ENCODE results near the gene ANXA7. TPM values are rescaled to one million over a fixed set of nuclear protein-coding genes. Genes with fewer than 3 reads are reported as not detected.
A peak's percentile ranks its signal among the peaks of the same experiment; 100 is the strongest.

Gene ANXA7
- total RNA-seq, 4 donors from 2014 or later = 73.7 to 104 (median 98.8) TPM

GRCh38 chr10:73357166-73357565 lies 56.7 kb downstream of the ANXA7 start:
- intact Hi-C loops (cut with DNase I; ENCODE audit: low total_unique reads) = no loop called here
- no peak for DNase-seq (ENCODE audit: low spot score in 2 of 2)
- WGBS, 2 donors = 39 to 40% methylated on average over 4 of the region's 4 CpGs
- no peak overlapping the region for H3K4me3 ChIP-seq (ENCODE audit: low read depth, poor library complexity, severe bottlenecking)
- TF ChIP-seq CTCF (IDR thresholded peaks at IDR 0.05) (no peak), POLR2A (IDR thresholded peaks at IDR 0.05) (no peak)

- intact Hi-C loops (cut with DNase I; ENCODE audit: low total_unique reads) = no loop called here
- no peak overlapping the region for H3K4me3 ChIP-seq (ENCODE audit: low read depth, poor library complexity, severe bottlenecking)
- no peak for TF ChIP-seq POLR2A (IDR thresholded peaks at IDR 0.05)
- no peak for TF ChIP-seq CTCF (IDR thresholded peaks at IDR 0.05)
- WGBS, 2 donors = 88 to 96% methylated on average over 1 of the region's 1 CpG
- DNase-seq (ENCODE audit: low spot score in 2 of 2) = peak in 1 of 2 donors; percentile 25
Observed at GRCh38 chr10:73344269-73344668, 69.6 kb downstream of the ANXA7 start.

GRCh38 chr10:73340121-73340520 lies 73.7 kb downstream of the ANXA7 start:
- DNase-seq (ENCODE audit: low spot score in 2 of 2) = no peak
- H3K4me3 ChIP-seq (ENCODE audit: low read depth, poor library complexity, severe bottlenecking) = no peak overlapping the region
- intact Hi-C loops (cut with DNase I; ENCODE audit: low total_unique reads) = no loop called here
- WGBS, 2 donors = 94 to 97% methylated on average over 2 to 3 of the region's 3 CpGs
- TF ChIP-seq CTCF (IDR thresholded peaks at IDR 0.05) (no peak), POLR2A (IDR thresholded peaks at IDR 0.05) (no peak)

GRCh38 chr10:73339436-73339835 lies 74.4 kb downstream of the ANXA7 start:
- 92 to 96% methylated on average over 5 to 7 of the region's 7 CpGs for WGBS, 2 donors
- intact Hi-C loops (cut with DNase I; ENCODE audit: low total_unique reads) = no loop called here
- DNase-seq (ENCODE audit: low spot score in 2 of 2) = no peak
- no peak for TF ChIP-seq CTCF (IDR thresholded peaks at IDR 0.05)
- H3K4me3 ChIP-seq (ENCODE audit: low read depth, poor library complexity, severe bottlenecking) = no peak overlapping the region

GRCh38 chr10:73338801-73339368 lies 75.0 kb downstream of the ANXA7 start:
- intact Hi-C loops (cut with DNase I; ENCODE audit: low total_unique reads) = no loop called here
- H3K4me3 ChIP-seq (ENCODE audit: low read depth, poor library complexity, severe bottlenecking) = no peak overlapping the region
- TF ChIP-seq CTCF (IDR thresholded peaks at IDR 0.05) = no peak
- DNase-seq (ENCODE audit: low spot score in 2 of 2) = no peak
- 91 to 94% methylated on average over 8 of the region's 8 CpGs for WGBS, 2 donors

DNA sequence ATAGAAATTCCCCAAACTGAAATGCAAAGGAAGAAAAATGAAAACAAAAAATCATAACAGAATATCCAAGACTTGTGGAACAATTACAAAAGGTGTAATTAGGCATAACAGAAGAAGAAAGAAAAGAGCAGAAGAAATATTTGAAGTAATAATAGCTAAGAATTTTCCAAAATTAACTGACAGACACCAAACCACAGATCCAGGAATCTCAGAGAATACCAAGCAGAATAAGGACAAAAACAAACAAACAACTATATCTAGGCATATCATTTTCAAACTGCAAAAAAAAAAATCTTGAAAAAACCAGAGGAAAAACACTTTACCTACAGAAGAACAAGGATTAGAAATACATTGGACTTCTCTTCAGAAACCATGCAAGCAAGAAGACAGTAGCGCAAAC lies 80.7 kb downstream of the ANXA7 start:
- intact Hi-C loops (cut with DNase I; ENCODE audit: low total_unique reads) = no loop called here
- H3K4me3 ChIP-seq (ENCODE audit: low read depth, poor library complexity, severe bottlenecking) = no peak overlapping the region
- 98 to 100% methylated on average over 1 of the region's 1 CpG for WGBS, 2 donors
- DNase-seq (ENCODE audit: low spot score in 2 of 2) = no peak
- TF ChIP-seq POLR2A (IDR thresholded peaks at IDR 0.05) (no peak), CTCF (IDR thresholded peaks at IDR 0.05) (no peak)

All from lower leg skin (tissue), 4 donors.